HPDE6-E6E7 (cell line): ENCODE data around the gene MYMK.

Experiments used
- DNase-seq: peaks from one replicate; pipeline ENCODE4 v3.0.0; 2011; ENCODE audit warnings: missing footprints; ENCODE audit errors: extremely low spot score

Gene MYMK

GRCh38 chr9:133558191-133559126, 33.7 kb upstream of the MYMK start:
- DNase-seq: peak; percentile 63

- no peak for DNase-seq
Observed at GRCh38 chr9:133557581-133557980, 32.8 kb upstream of the MYMK start.

DNA sequence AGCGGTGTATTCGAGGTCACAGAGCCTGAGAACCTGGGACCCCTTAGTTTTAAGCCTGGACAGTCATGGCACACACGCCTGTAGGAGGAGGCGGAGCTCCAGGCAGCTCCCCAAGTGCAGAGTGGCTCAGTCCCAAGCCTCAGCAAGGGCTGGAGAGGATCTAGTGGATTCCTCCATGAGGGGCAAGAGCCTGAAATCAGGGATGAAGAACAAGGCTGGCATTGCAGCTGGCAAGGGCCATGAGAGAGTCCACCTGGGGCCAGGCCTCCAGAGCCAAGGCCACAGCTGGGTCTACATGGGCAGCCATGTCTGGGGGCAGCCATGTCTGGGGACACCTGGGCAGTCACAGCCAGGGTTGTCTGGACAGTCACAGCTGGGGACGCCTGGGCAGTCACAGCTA, 31.6 kb upstream of the MYMK start:
- no peak for DNase-seq

DNA sequence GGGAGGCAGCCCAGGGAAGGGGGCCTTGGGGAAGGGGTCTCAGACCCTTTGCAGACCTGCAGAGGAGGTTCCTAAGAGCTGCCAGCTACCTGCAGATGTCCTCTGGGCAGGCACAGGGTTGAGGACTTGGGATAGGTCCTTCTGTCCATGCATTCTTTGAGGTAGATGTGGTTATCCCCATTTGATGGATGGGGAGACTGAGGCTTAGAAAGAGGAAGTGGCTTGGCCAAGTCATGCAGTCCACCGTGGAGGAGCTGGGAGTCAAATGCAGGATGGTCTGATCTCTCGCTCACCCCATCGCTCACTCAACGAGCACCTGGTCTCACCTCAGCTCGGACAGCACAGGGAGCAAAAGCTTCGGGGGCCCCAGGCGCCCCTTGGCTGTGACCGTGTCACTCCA, 30.0 kb upstream of the MYMK start:
- no peak for DNase-seq

- DNase-seq: no peak
Observed at GRCh38 chr9:133553973-133554713, 29.4 kb upstream of the MYMK start.

GRCh38 chr9:133553123-133553522, 28.4 kb upstream of the MYMK start:
- DNase-seq: no peak

GRCh38 chr9:133552236-133552635, 27.5 kb upstream of the MYMK start:
- no peak for DNase-seq

GRCh38 chr9:133551446-133551845, 26.7 kb upstream of the MYMK start:
- no peak for DNase-seq

GRCh38 chr9:133547116-133547515, 22.4 kb upstream of the MYMK start:
- DNase-seq: no peak

- DNase-seq: no peak
Observed at GRCh38 chr9:133546287-133546680, 21.5 kb upstream of the MYMK start.

GRCh38 chr9:133545494-133546286, 20.9 kb upstream of the MYMK start:
- no peak for DNase-seq

GRCh38 chr9:133543772-133544467, 19.2 kb upstream of the MYMK start:
- no peak for DNase-seq

GRCh38 chr9:133542002-133542401, 17.2 kb upstream of the MYMK start:
- DNase-seq: no peak

DNA sequence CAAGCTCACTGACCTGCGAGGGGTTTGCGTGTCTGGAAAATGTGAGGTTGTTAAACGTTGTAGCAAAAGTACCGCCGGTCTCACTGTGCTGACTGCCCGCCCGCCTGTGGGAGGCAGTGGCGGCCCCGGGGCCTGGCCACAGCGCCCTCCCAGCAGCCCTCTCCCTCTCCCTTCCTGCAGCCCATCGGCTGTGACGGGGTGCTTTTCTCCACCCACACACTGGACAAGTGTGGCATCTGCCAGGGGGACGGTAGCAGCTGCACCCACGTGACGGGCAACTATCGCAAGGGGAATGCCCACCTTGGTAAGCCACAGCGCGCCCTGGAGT, 15.9 kb upstream of the MYMK start:
- no peak for DNase-seq

DNA sequence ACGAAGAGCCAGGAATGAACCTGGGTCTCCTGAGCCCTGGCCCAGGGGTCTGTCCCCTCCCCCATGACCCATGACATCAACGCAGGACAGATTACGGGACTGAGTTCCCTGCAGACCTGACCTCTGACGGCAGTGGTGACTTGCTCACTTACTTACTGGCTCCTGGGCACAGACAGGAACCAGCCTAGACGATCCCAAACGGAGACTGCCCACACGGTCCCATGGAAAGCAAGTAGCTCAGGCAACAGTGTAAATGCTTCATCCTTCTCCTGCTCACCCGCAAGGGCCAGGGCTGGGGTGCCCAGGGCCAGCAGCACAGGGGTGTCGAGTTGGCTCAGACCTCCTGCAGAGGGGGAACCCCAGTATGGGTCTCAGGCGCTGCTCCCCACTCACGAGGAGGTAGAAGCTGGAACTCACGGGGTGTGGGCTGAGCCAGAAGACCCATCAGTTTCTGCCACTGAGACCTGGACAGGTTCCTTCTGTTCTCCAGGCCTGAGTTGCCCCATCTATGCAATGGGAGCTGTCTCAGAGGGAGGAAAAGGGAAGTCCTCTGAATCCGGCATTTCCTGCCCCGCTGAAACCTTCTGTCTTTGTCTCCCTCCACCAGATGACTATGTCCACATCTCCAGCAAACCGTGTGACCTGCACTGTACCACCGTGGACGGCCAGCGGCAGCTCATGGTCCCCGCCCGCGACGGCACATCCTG, 15.4 kb upstream of the MYMK start:
- DNase-seq: no peak

DNA sequence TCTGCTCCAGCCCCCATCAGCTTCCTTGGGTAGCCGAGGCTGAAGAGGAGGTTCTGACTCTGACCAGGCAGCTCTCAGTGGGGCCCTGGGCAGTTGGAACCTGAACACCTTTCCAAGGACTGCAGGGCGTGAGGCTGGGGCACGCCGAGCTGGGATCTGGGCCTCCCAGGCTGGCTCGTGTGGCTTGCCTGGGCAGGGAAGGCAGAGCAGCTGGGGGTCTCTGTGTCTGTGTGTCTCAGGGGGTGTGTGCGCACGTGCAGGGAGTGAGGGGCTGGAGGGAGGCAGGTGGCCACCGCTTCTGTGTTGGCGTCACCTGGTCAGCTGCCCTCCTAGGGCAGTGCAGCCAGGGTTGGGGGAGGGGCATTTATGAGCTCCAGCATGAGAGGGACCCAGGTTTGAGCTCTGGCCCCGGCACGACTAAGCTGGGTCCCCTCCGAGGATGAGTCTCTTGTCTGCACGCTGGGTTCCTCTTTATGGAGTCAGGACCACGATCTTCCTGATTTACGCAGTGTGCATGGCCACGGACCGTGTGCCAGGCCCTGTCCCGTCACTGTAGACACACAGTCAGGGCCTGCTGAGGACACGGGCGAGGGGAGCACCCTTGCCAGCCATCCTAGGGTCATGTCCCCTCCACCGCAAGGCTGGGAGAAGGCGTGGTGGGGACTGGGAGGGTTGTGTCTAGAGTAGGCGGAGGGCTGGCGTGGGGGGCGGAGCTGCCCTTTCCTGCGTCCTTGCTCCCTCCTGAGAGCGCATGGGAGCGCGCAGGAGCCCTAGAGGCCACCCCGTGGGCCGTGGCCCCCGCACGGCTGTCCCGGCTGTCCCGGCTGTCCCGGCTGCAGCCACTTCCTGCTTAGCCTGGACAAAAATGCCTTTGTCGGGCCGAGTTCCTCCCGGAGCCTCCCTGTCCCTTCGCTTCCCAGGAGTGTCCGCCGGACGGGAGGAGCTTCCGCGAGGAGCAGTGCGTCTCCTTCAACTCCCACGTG, 14.4 kb upstream of the MYMK start:
- no peak for DNase-seq

DNA sequence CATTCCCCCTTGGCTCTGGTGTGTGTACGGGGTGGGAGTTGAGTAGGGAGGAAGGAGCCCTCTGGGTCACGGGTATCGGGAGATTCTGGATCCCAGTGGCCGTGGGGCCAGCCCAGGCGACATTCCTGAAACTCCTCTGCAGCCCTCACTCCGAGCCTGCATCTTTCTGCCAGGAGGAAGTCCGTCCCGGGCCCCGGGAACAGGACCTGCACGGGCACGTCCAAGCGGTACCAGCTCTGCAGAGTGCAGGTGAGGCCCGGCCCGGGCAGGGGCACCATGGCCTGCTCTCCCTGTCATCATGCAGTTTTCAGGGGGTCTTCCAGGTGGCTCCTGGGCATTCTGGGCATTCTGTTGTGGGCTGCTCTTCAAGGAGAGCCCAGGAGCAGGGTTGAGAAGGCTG, 13.4 kb upstream of the MYMK start:
- DNase-seq: peak; percentile 29

- DNase-seq: no peak
Observed at GRCh38 chr9:133537257-133537656, 12.5 kb upstream of the MYMK start.

DNA sequence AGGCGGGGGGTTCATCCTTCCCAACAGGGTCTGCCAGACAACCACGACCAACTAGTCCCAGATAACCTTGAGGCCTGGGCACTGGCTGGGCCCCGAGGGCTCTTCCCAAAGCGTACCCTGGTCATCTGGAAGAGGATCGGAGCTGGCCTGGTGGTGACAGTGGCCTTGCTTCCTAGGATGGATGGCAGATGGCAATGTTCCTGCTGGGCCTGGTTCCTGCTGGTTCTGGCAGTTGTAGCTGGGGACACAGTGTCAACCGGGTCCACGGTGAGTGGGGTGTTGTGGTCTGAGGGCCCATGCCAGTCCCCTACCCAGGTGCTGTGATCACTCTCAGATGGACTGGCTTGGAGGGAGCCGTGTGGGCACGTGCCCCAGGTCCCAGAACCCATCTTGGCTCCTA, 11.8 kb upstream of the MYMK start:
- no peak for DNase-seq

DNA sequence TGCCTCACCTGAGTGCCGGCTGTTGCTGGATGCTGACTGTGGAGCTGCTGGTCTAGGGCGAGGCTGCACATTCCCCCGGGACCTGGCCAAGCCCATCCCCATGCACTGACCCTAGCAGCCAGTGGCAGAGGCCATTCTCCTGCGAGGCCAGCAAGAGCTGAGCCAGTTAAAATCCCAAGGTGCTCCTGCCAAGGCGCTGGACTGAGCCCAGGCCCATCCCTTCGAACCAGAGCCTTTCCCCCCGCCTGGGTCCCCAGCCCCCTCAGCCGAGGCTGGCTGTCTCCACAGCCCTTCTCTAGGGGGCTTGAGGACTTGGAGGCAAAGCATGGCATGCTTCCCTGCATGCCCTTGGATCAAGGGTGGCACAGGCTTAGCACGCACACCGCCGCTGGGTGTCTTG, 11.3 kb upstream of the MYMK start:
- no peak for DNase-seq
